GM18861 (cell line): Measurements from ENCODE around the gene RHCE.
"Not testable (repeated sequence)": the region's sequence is repeated elsewhere in the genome, so short reads cannot be mapped to it uniquely, and the experiment has no call there.

ENCODE experiments used
- ATAC-seq: cut with Tn5 transposase; IDR thresholded peaks from one replicate; pipeline ENCODE4 v1.9.1; 2021; ENCODE audit not compliant: unreplicated experiment

RHCE gene

GRCh38 chr1:25433389-25434186, 13.0 kb upstream of the RHCE start:
- no peak for ATAC-seq

- no peak for ATAC-seq
Measured at GRCh38 chr1:25432749-25433388, 12.2 kb upstream of the RHCE start.

GRCh38 chr1:25431955-25432719, 11.5 kb upstream of the RHCE start:
- ATAC-seq = no peak

GRCh38 chr1:25430967-25431881, 10.6 kb upstream of the RHCE start:
- ATAC-seq = peak; percentile 8

- peak; percentile 58 for ATAC-seq
Measured at GRCh38 chr1:25430073-25430966, 9.7 kb upstream of the RHCE start, which contains the start of gene MACO1. TSS of gene MACO1 (plus strand) at chr1:25430897. CDS start at chr1:25431099, 202 bp downstream.

- ATAC-seq = no peak
Measured at GRCh38 chr1:25428475-25429166, 8.0 kb upstream of the RHCE start.

- no peak for ATAC-seq
Measured at GRCh38 chr1:25427696-25428095, 7.1 kb upstream of the RHCE start.

GRCh38 chr1:25425098-25426085, 4.8 kb upstream of the RHCE start:
- ATAC-seq = no peak

GRCh38 chr1:25423206-25423605, 2.6 kb upstream of the RHCE start:
- not testable (repeated sequence) for ATAC-seq

GRCh38 chr1:25419339-25419738, 1.3 kb downstream of the RHCE start:
- not testable (repeated sequence) for ATAC-seq

- ATAC-seq = not testable (repeated sequence)
Measured at GRCh38 chr1:25417280-25417679, 3.3 kb downstream of the RHCE start.

- ATAC-seq = not testable (repeated sequence)
Measured at GRCh38 chr1:25414578-25414977, 6.0 kb downstream of the RHCE start.

- not testable (repeated sequence) for ATAC-seq
Measured at GRCh38 chr1:25414157-25414556, 6.5 kb downstream of the RHCE start.

- ATAC-seq = not testable (repeated sequence)
Measured at GRCh38 chr1:25412872-25413623, 7.6 kb downstream of the RHCE start.

GRCh38 chr1:25409641-25410427, 10.8 kb downstream of the RHCE start:
- not testable (repeated sequence) for ATAC-seq

- ATAC-seq = not testable (repeated sequence)
Measured at GRCh38 chr1:25405731-25406305, 14.8 kb downstream of the RHCE start.
